Measurements from ENCODE around the gene ERC2. TPM values are rescaled to one million over a fixed set of nuclear protein-coding genes. Genes with fewer than 3 reads are reported as not detected.

Gene ERC2
- total RNA-seq, 1 donor = 0.36 TPM

DNA sequence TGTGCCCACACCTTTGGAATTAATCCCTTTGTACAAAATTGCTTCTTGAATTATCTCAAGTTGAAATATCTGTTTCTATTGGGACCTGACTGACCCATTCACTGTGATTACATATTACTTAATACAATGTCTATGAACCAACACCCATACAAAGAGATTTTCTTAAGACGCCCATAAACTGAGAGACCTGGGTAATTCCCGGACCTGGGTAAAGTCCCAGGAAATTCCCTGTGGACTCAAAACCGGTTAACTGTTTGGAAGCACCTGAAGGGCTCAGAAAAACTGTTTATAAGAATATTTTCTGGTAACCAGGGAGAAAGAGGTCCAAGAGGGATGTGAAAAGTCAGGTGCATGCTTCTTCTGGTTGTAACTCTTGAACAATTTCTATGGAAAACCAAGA is 667.2 kb downstream of the ERC2 start:
- Histone ChIP-seq H3K27ac (ENCODE audit: low read depth, low read length) (no peak overlapping the region), H3K9me3 (ENCODE audit: low read depth, low read length) (no peaks in the 10 kb centered on the region)
- no peak for TF ChIP-seq CTCF (IDR thresholded peaks at IDR 0.05; ENCODE audit: extremely low read depth, low read depth, low read length)

GRCh38 chr3:55797775-55798174 is 670.5 kb downstream of the ERC2 start:
- TF ChIP-seq CTCF (IDR thresholded peaks at IDR 0.05; ENCODE audit: extremely low read depth, low read depth, low read length) = no peak
- Histone ChIP-seq H3K4me2 (ENCODE audit: insufficient read depth, low read length) (no peak overlapping the region), H3K9me3 (ENCODE audit: low read depth, low read length) (no peaks in the 10 kb centered on the region), H4K20me1 (ENCODE audit: insufficient read depth, low read length) (no peaks in the 10 kb centered on the region), H2AFZ (ENCODE audit: low read length) (no peak overlapping the region), H3K4me3 (ENCODE audit: insufficient read depth, low read length) (no peak overlapping the region), H3K79me2 (ENCODE audit: insufficient read depth, low read length) (no peaks in the 10 kb centered on the region), H3K27me3 (ENCODE audit: insufficient read depth, low read length) (no peaks in the 10 kb centered on the region), H3K27ac (ENCODE audit: low read depth, low read length) (no peak overlapping the region), H3K36me3 (ENCODE audit: insufficient read depth, low read length) (no peaks in the 10 kb centered on the region), H3K4me1 (ENCODE audit: insufficient read depth, low read length) (no peaks in the 10 kb centered on the region)
- DNase-seq (ENCODE audit: insufficient read length, low spot score, missing footprints) = no peak

More for the DNA sequence above, 667.2 kb downstream of the ERC2 start:
- Histone ChIP-seq H3K79me2 (ENCODE audit: insufficient read depth, low read length) (no peaks in the 10 kb centered on the region), H3K4me3 (ENCODE audit: insufficient read depth, low read length) (no peak overlapping the region), H3K27me3 (ENCODE audit: insufficient read depth, low read length) (no peaks in the 10 kb centered on the region), H2AFZ (ENCODE audit: low read length) (no peak overlapping the region), H3K4me1 (ENCODE audit: insufficient read depth, low read length) (no peaks in the 10 kb centered on the region), H3K4me2 (ENCODE audit: insufficient read depth, low read length) (no peak overlapping the region), H4K20me1 (ENCODE audit: insufficient read depth, low read length) (no peaks in the 10 kb centered on the region), H3K36me3 (ENCODE audit: insufficient read depth, low read length) (no peaks in the 10 kb centered on the region)
- no peak for DNase-seq (ENCODE audit: insufficient read length, low spot score, missing footprints)

GRCh38 chr3:55797084-55797483 is 671.2 kb downstream of the ERC2 start:
- H4K20me1 ChIP-seq (ENCODE audit: insufficient read depth, low read length) = no peaks in the 10 kb centered on the region
- no peaks in the 10 kb centered on the region for H3K79me2 ChIP-seq (ENCODE audit: insufficient read depth, low read length)
- H3K4me3 ChIP-seq (ENCODE audit: insufficient read depth, low read length) = no peak overlapping the region
- no peaks in the 10 kb centered on the region for H3K4me1 ChIP-seq (ENCODE audit: insufficient read depth, low read length)
- no peaks in the 10 kb centered on the region for H3K9me3 ChIP-seq (ENCODE audit: low read depth, low read length)
- H3K36me3 ChIP-seq (ENCODE audit: insufficient read depth, low read length) = no peaks in the 10 kb centered on the region
- no peaks in the 10 kb centered on the region for H3K27me3 ChIP-seq (ENCODE audit: insufficient read depth, low read length)
- no peak overlapping the region for H3K4me2 ChIP-seq (ENCODE audit: insufficient read depth, low read length)
- H3K27ac ChIP-seq (ENCODE audit: low read depth, low read length) = no peak overlapping the region
- DNase-seq (ENCODE audit: insufficient read length, low spot score, missing footprints) = no peak
- TF ChIP-seq CTCF (IDR thresholded peaks at IDR 0.05; ENCODE audit: extremely low read depth, low read depth, low read length) = no peak
- no peak overlapping the region for H2AFZ ChIP-seq (ENCODE audit: low read length)

DNA sequence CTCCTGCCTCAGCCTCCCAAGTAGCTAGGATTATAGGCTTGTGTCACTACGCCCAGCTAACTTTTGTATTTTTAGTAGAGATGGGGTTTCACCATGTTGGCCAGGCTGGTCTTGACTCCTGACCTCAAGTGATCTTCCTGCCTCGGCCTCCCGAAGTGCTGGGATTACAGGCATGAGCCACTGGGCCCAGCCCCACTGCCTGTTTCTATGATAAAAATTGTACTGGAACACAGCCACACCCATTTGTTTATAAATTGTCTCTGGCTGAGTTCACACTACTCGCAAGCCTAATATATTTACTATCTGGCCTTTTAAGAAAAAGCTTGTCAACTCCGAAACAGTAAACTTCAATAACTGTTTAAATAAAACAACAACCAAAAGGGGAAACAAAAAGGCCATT is 671.7 kb downstream of the ERC2 start:
- TF ChIP-seq CTCF (IDR thresholded peaks at IDR 0.05; ENCODE audit: extremely low read depth, low read depth, low read length) = no peak
- no peaks in the 10 kb centered on the region for H4K20me1 ChIP-seq (ENCODE audit: insufficient read depth, low read length)
- DNase-seq (ENCODE audit: insufficient read length, low spot score, missing footprints) = no peak
- no peaks in the 10 kb centered on the region for H3K36me3 ChIP-seq (ENCODE audit: insufficient read depth, low read length)
- H2AFZ ChIP-seq (ENCODE audit: low read length) = no peak overlapping the region
- no peaks in the 10 kb centered on the region for H3K27me3 ChIP-seq (ENCODE audit: insufficient read depth, low read length)
- H3K9me3 ChIP-seq (ENCODE audit: low read depth, low read length) = no peaks in the 10 kb centered on the region
- H3K4me1 ChIP-seq (ENCODE audit: insufficient read depth, low read length) = no peaks in the 10 kb centered on the region
- H3K79me2 ChIP-seq (ENCODE audit: insufficient read depth, low read length) = no peaks in the 10 kb centered on the region
- no peak overlapping the region for H3K4me3 ChIP-seq (ENCODE audit: insufficient read depth, low read length)
- H3K27ac ChIP-seq (ENCODE audit: low read depth, low read length) = no peak overlapping the region
- no peak overlapping the region for H3K4me2 ChIP-seq (ENCODE audit: insufficient read depth, low read length)

All from osteoblast (primary cell).